Coronary artery (tissue), 2 donors: ENCODE results near the gene RSL1D1.

Experiments used
- DNase-seq: peaks from one replicate; pipeline ENCODE4 v3.0.0-alpha.2; 2017; ENCODE audit warnings: low spot score
- H3K27ac ChIP-seq, 2 donors: fragments of 200-600 bp; sonication (generic); one replicate each; pipeline ENCODE4 v1.5.1; 2016 to 2019
- H3K4me3 ChIP-seq: fragments of 200-600 bp; sonication (generic); 2 replicates; pipeline ENCODE4 v1.5.1; 2016; ENCODE audit warnings: mild to moderate bottlenecking, moderate library complexity
- CTCF ChIP-seq: fragments of 200-600 bp; sonication (generic); IDR thresholded peaks from one replicate; pipeline ENCODE4 v1.5.1; 2019; ENCODE audit warnings: antibody characterized with exemption

RSL1D1 gene

GRCh38 chr16:11870399-11870798 lies 19.1 kb upstream of the RSL1D1 start:
- no peak for DNase-seq
- no peak overlapping the region for H3K4me3 ChIP-seq
- H3K27ac ChIP-seq: peak overlapping the region in 1 of 2 donors; percentile 5
- TF ChIP-seq CTCF: no peak

GRCh38 chr16:11869353-11870228 lies 18.2 kb upstream of the RSL1D1 start:
- Histone ChIP-seq H3K27ac (peak overlapping the region; percentile 5 to 17), H3K4me3 (no peak overlapping the region)
- TF ChIP-seq CTCF: no peak
- no peak for DNase-seq

DNA sequence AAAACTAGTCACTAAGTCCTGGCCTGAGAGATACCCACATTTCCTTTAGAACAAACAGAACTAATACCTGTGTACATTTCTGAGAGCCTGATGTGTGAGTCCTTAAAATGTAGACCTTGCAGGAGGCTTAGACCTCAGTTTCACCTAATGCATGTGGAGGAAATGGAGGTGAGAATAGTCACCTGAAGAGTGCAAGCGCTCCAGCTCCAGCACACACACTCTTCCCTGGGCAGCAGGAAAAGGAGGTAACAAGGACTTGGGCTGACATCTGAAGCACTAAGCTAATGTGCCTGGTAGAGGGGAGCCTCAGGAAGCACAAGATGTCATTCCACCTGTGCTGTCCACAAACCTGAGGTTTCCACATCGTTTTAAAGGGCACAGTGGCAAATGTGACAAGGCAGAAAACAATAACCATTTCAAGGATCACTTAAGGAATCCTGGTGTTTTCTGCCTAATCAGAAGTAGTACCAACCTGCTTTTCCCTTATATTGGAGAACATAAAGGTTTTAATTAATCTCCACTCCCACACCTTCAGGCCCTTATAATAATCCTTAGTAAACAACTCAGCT lies 17.2 kb upstream of the RSL1D1 start:
- H3K27ac ChIP-seq: no peak overlapping the region
- TF ChIP-seq CTCF: no peak
- H3K4me3 ChIP-seq: no peak overlapping the region
- DNase-seq: no peak

DNA sequence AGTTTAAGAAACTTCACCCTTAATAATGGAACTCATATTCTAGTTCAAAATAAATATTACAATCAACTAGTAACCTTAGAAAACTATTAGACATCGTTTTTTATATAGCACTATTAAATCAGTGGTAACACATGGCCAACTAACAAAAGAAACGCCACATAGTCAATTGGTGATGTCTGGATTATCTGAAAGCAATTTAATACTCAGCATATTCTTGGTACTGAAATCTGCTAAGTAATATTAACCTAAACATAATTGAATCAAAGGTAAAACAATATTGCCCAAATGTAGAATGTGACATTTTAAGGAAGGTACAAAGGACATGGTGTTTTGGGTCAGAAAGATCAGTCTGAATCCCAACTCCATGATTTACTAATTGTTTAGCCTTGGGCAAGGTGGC lies 11.1 kb upstream of the RSL1D1 start:
- Histone ChIP-seq H3K4me3 (no peak overlapping the region), H3K27ac (no peak overlapping the region)
- no peak for DNase-seq
- no peak for TF ChIP-seq CTCF

DNA sequence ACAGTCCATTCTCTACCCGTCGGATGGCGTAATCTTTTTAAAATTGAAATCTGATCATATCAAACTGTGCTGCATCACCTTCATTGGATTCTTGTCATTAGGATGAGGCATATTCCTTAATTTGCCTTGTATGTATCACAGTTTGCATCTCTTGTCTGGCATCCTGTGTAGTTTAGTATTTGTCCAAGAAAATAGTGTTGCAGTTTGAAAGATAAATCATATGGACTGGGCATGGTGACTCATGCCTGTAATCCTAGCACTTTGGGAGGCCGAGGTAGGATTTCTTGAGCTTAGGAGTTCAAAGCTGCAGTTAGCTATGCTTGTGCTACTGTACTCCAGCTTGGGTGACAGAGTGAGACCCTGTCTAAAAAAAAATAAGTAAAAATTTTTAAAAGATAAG lies 5.8 kb upstream of the RSL1D1 start:
- no peak overlapping the region for H3K27ac ChIP-seq
- H3K4me3 ChIP-seq: no peak overlapping the region
- TF ChIP-seq CTCF: no peak
- DNase-seq: no peak

DNA sequence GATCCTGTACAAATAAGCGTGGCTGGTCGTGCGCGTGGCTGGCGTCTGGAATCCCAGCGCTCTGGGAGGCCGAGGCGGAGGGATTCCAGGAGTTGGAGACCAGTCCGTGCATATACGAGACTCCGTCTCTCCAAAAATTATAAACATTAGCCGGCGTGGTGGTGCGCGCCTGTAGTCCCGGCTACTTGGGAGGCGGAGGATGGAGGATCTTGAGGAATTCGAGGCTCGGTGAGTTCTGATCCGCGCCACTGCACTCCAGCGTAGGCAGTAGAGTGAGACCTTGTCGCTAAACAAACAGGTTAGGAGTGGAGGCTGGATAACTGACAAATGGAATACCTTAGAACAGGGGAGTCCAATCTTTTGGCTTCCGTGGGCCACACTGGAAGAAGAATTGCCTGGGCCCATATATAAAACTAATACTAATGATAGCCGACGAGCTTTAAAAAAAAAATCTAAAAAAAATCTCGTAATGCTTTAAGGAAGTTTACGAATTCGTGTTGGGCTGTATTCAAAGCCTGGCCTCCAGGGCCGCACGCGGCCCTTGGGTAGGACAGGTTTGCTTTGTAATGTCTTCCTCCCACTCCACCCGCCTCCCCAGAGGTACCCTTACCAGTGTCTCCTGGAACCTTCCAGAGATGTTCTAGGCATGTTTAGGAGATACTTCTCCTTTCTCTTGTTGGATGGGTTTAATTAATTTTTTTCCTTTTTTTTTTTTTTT lies 909 bp upstream of the RSL1D1 start:
- no peak for DNase-seq
- Histone ChIP-seq H3K27ac (peak overlapping the region; percentile 77 to 96), H3K4me3 (peak overlapping the region; percentile 100)
- TF ChIP-seq CTCF: no peak
